BLaER1 (cell line): ENCODE results near the gene MPV17L2.
A peak's percentile ranks its signal among the peaks of the same experiment; 100 is the strongest.

Experiments
- H3K27ac ChIP-seq: shearing (Covaris generic); formaldehyde crosslinking; 2 replicates; pipeline ENCODE4 v1.8.1; 2022
- H3K27me3 ChIP-seq: shearing (Covaris generic); formaldehyde crosslinking; 2 replicates; pipeline ENCODE4 v1.8.1; 2022
- H3K36me3 ChIP-seq: shearing (Covaris generic); formaldehyde crosslinking; 2 replicates; pipeline ENCODE4 v1.8.1; 2022
- H3K4me1 ChIP-seq: shearing (Covaris generic); formaldehyde crosslinking; 2 replicates; pipeline ENCODE4 v1.8.1; 2022
- H3K4me2 ChIP-seq: shearing (Covaris generic); formaldehyde crosslinking; 2 replicates; pipeline ENCODE4 v1.8.1; 2022
- H3K4me3 ChIP-seq: shearing (Covaris generic); formaldehyde crosslinking; 2 replicates; pipeline ENCODE4 v1.8.1; 2022
- H3K9ac ChIP-seq: shearing (Covaris generic); formaldehyde crosslinking; 2 replicates; pipeline ENCODE4 v1.8.1; 2022
- H3K9me3 ChIP-seq: shearing (Covaris generic); formaldehyde crosslinking; 2 replicates; pipeline ENCODE4 v1.8.1; 2022
- H4K20me1 ChIP-seq: shearing (Covaris generic); formaldehyde crosslinking; 2 replicates; pipeline ENCODE4 v1.8.1; 2022
- Cebpa-rat ChIP-seq: shearing (Covaris generic); IDR thresholded peaks from 2 replicates; pipeline ENCODE4 v1.8.1; 2022

Gene MPV17L2

GRCh38 chr19:18159810-18160209, 33.2 kb upstream of the MPV17L2 start:
- Histone ChIP-seq H3K27me3 (no peaks in the 10 kb centered on the region), H3K4me3 (no peak overlapping the region), H3K9ac (no peak overlapping the region), H3K4me1 (peaks cover 43% of the 10 kb centered on the region), H3K4me2 (peak overlapping the region; percentile 84), H3K27ac (no peak overlapping the region), H3K36me3 (peaks cover 49% of the 10 kb centered on the region), H3K9me3 (no peaks in the 10 kb centered on the region), H4K20me1 (peaks cover 21% of the 10 kb centered on the region; the same call in 1 of the 2 replicates)
- TF ChIP-seq Cebpa-rat, result no peak

- H3K4me1 ChIP-seq, result peaks cover 43% of the 10 kb centered on the region
- peak overlapping the region; percentile 82 for H3K9ac ChIP-seq
- H4K20me1 ChIP-seq, result peaks cover 17% of the 10 kb centered on the region; the same call in 1 of the 2 replicates
- H3K27me3 ChIP-seq, result no peaks in the 10 kb centered on the region
- peaks cover 51% of the 10 kb centered on the region for H3K36me3 ChIP-seq
- H3K4me2 ChIP-seq, result peak overlapping the region; percentile 84
- peak overlapping the region; percentile 89 for H3K27ac ChIP-seq
- peak overlapping the region; percentile 65 for H3K4me3 ChIP-seq
- no peak for TF ChIP-seq Cebpa-rat
- no peaks in the 10 kb centered on the region for H3K9me3 ChIP-seq
Measured at GRCh38 chr19:18160493-18160970, 32.5 kb upstream of the MPV17L2 start.

- Histone ChIP-seq H3K27me3 (no peaks in the 10 kb centered on the region), H3K9me3 (no peaks in the 10 kb centered on the region), H3K4me1 (peaks cover 38% of the 10 kb centered on the region), H3K4me3 (peak overlapping the region; percentile 65), H4K20me1 (peaks cover 11% of the 10 kb centered on the region; the same call in 1 of the 2 replicates), H3K9ac (peak overlapping the region; percentile 82), H3K4me2 (peak overlapping the region; percentile 84), H3K36me3 (peaks cover 51% of the 10 kb centered on the region), H3K27ac (peak overlapping the region; percentile 89)
- TF ChIP-seq Cebpa-rat, result no peak
Measured at GRCh38 chr19:18160971-18161635, 31.9 kb upstream of the MPV17L2 start.

GRCh38 chr19:18161636-18162002, 31.4 kb upstream of the MPV17L2 start:
- no peak overlapping the region for H3K27ac ChIP-seq
- H3K9ac ChIP-seq, result no peak overlapping the region
- H3K36me3 ChIP-seq, result peaks cover 51% of the 10 kb centered on the region
- no peak overlapping the region for H3K4me3 ChIP-seq
- peaks cover 33% of the 10 kb centered on the region for H3K4me1 ChIP-seq
- no peaks in the 10 kb centered on the region for H3K27me3 ChIP-seq
- H3K4me2 ChIP-seq, result peak overlapping the region; percentile 53
- no peaks in the 10 kb centered on the region for H3K9me3 ChIP-seq
- no peak for TF ChIP-seq Cebpa-rat
- H4K20me1 ChIP-seq, result peaks cover 7% of the 10 kb centered on the region; the same call in 1 of the 2 replicates

GRCh38 chr19:18164072-18164471, 28.9 kb upstream of the MPV17L2 start:
- no peak for TF ChIP-seq Cebpa-rat
- H3K9ac ChIP-seq, result no peak overlapping the region
- peaks cover 28% of the 10 kb centered on the region for H3K4me1 ChIP-seq
- no peak overlapping the region for H3K4me3 ChIP-seq
- no peak overlapping the region for H3K27ac ChIP-seq
- peaks cover 67% of the 10 kb centered on the region for H3K36me3 ChIP-seq
- H3K4me2 ChIP-seq, result no peak overlapping the region
- H3K27me3 ChIP-seq, result no peaks in the 10 kb centered on the region
- H3K9me3 ChIP-seq, result no peaks in the 10 kb centered on the region
- no peaks in the 10 kb centered on the region for H4K20me1 ChIP-seq

- Histone ChIP-seq H3K27ac (no peak overlapping the region), H3K27me3 (no peaks in the 10 kb centered on the region), H3K4me2 (no peak overlapping the region), H3K4me3 (no peak overlapping the region), H3K4me1 (peaks cover 34% of the 10 kb centered on the region), H3K9me3 (no peaks in the 10 kb centered on the region), H3K36me3 (peaks cover 73% of the 10 kb centered on the region), H3K9ac (no peak overlapping the region), H4K20me1 (no peaks in the 10 kb centered on the region)
- no peak for TF ChIP-seq Cebpa-rat
Measured at GRCh38 chr19:18165794-18166544, 27.0 kb upstream of the MPV17L2 start.

GRCh38 chr19:18167011-18167410, 26.0 kb upstream of the MPV17L2 start:
- H3K4me1 ChIP-seq, result peaks cover 39% of the 10 kb centered on the region
- no peaks in the 10 kb centered on the region for H3K9me3 ChIP-seq
- H3K4me2 ChIP-seq, result no peak overlapping the region
- H3K4me3 ChIP-seq, result no peak overlapping the region
- H3K27me3 ChIP-seq, result no peaks in the 10 kb centered on the region
- H3K36me3 ChIP-seq, result peaks cover 68% of the 10 kb centered on the region
- no peak for TF ChIP-seq Cebpa-rat
- H3K27ac ChIP-seq, result no peak overlapping the region
- H4K20me1 ChIP-seq, result no peaks in the 10 kb centered on the region
- no peak overlapping the region for H3K9ac ChIP-seq

GRCh38 chr19:18167975-18168645, 24.9 kb upstream of the MPV17L2 start:
- Histone ChIP-seq H3K4me3 (no peak overlapping the region), H3K9ac (no peak overlapping the region), H3K4me2 (no peak overlapping the region), H3K27ac (no peak overlapping the region), H3K36me3 (peaks cover 57% of the 10 kb centered on the region), H3K9me3 (no peaks in the 10 kb centered on the region), H3K4me1 (peaks cover 50% of the 10 kb centered on the region), H3K27me3 (no peaks in the 10 kb centered on the region), H4K20me1 (no peaks in the 10 kb centered on the region)
- TF ChIP-seq Cebpa-rat, result no peak

- peak overlapping the region; percentile 92 for H3K4me2 ChIP-seq
- H4K20me1 ChIP-seq, result no peaks in the 10 kb centered on the region
- no peak for TF ChIP-seq Cebpa-rat
- peak overlapping the region; percentile 78 for H3K27ac ChIP-seq
- 0 out of 2 replicates have a peak overlapping the region, but pooled peaks have one; percentile 61 for H3K9ac ChIP-seq
- H3K27me3 ChIP-seq, result no peaks in the 10 kb centered on the region
- peaks cover 57% of the 10 kb centered on the region for H3K4me1 ChIP-seq
- H3K4me3 ChIP-seq, result no peak overlapping the region
- H3K36me3 ChIP-seq, result peaks cover 50% of the 10 kb centered on the region
- H3K9me3 ChIP-seq, result no peaks in the 10 kb centered on the region
Measured at GRCh38 chr19:18168673-18169381, 24.2 kb upstream of the MPV17L2 start.
